ENCODE data around the gene PAK5. TPM values are rescaled to one million over a fixed set of nuclear protein-coding genes. Genes with fewer than 3 reads are reported as not detected.

Gene PAK5
- total and polyA plus RNA-seq, 9 of the 15 experiments (the other 6 are each of a cell fraction or from before 2014, with no cell fraction given), result not detected

DNA sequence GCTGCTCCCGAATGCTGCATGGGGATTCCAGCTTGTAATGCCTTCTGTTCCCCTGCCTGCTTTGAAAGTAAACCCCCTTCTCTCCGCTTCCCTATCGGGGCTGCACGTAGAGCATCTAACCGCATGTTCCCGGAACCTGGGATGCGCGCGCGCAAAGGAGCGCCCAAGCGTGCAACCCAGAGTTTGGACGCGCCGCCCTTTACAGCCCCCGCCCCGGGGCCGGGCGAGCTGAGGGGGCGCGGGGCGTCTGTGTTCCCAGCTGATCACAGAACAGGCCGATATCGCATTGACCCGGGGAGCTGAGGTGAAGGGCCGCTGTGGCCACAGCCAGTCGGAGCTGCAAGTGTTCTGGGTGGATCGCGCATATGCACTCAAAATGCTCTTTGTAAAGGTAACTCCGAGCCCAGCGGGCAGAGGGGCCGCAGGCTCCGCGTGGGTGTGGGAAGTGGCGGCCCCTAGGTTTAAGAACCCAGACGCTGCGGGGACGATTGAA, 323.1 kb downstream of the PAK5 start (continued):
- TF ChIP-seq, protein P1, sequence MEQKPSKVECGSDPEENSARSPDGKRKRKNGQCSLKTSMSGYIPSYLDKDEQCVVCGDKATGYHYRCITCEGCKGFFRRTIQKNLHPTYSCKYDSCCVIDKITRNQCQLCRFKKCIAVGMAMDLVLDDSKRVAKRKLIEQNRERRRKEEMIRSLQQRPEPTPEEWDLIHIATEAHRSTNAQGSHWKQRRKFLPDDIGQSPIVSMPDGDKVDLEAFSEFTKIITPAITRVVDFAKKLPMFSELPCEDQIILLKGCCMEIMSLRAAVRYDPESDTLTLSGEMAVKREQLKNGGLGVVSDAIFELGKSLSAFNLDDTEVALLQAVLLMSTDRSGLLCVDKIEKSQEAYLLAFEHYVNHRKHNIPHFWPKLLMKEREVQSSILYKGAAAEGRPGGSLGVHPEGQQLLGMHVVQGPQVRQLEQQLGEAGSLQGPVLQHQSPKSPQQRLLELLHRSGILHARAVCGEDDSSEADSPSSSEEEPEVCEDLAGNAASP (IDR thresholded peaks at IDR 0.05), result no peak

DNA sequence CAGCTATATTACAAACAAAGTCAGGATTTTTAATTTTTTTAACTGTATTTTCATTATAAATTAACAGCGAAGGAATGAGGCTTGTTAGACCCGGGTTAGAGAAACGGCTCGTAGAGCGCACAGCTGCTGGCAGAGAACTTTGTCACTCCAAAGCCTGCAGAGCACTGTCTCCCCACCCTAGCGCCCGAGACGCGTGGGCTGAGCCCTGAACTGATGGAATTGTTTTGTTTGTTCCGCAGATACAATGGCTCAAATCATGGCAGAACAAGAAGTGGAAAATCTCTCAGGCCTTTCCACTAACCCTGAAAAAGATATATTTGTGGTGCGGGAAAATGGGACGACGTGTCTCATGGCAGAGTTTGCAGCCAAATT, 323.7 kb downstream of the PAK5 start:
- FAIRE-seq (no peak), DNase-seq (ENCODE audit: extremely low read depth in 1 of 4, low spot score in 3 of 4) (no peak), ATAC-seq (no peak)
- Histone ChIP-seq H3K9me3 (replicated peaks; ENCODE audit: control insufficient read depth, insufficient read depth, low read depth, low read length) (no peaks in the 10 kb centered on the region), H3K4me2 (ENCODE audit: insufficient read depth, low read length) (no peak overlapping the region), H3K27me3 (ENCODE audit: control insufficient read depth in 2 of 2, insufficient read depth in 2 of 2, low read length in 2 of 2) (no peaks in the 10 kb centered on the region; a peak in 1 of 5 replicates), H3K79me2 (ENCODE audit: control insufficient read depth, insufficient read depth, low read length) (no peaks in the 10 kb centered on the region), H3K36me3 (ENCODE audit: control insufficient read depth, insufficient read depth, low read length) (no peaks in the 10 kb centered on the region), H3K9me1 (ENCODE audit: control insufficient read depth, insufficient read depth, low read length) (no peaks in the 10 kb centered on the region), H3K4me3 (no peak overlapping the region), H3K4me1 (replicated peaks in 1 of 2; ENCODE audit: control insufficient read depth in 2 of 2, insufficient read depth in 2 of 2, low read length in 2 of 2) (no peaks in the 10 kb centered on the region), H4K20me1 (replicated peaks; ENCODE audit: control insufficient read depth, insufficient read depth, low read length) (no peaks in the 10 kb centered on the region), H3K9ac (ENCODE audit: insufficient read depth in 1 of 2, low read depth in 2 of 2, low read length in 2 of 2) (no peak overlapping the region), H2AFZ (ENCODE audit: low read depth, low read length) (no peak overlapping the region), H3K27ac (ENCODE audit: extremely low read depth, low read depth, low read length) (no peak overlapping the region)
- BruUV-seq (replicated peaks), result no TSS peak
- ChIA-PET CTCF (ENCODE audit: low intra/inter-chr PET ratio) (no interaction called here), POLR2A (interaction anchor here (1.3 kb wide), 1 partner anchor 15 kb away, joined by 3 read pairs; no protein-coding TSS in a partner anchor)
- intact Hi-C loops (cut with micrococcal nuclease), result no loop called here
- under 1% methylated on average over 13 of the region's 13 CpGs for WGBS (ENCODE audit: insufficient coverage, low coverage, missing lambda C conversion rate)
- in situ Hi-C loops (cut with MboI), result no loop called here
- TF ChIP-seq, protein P2, sequence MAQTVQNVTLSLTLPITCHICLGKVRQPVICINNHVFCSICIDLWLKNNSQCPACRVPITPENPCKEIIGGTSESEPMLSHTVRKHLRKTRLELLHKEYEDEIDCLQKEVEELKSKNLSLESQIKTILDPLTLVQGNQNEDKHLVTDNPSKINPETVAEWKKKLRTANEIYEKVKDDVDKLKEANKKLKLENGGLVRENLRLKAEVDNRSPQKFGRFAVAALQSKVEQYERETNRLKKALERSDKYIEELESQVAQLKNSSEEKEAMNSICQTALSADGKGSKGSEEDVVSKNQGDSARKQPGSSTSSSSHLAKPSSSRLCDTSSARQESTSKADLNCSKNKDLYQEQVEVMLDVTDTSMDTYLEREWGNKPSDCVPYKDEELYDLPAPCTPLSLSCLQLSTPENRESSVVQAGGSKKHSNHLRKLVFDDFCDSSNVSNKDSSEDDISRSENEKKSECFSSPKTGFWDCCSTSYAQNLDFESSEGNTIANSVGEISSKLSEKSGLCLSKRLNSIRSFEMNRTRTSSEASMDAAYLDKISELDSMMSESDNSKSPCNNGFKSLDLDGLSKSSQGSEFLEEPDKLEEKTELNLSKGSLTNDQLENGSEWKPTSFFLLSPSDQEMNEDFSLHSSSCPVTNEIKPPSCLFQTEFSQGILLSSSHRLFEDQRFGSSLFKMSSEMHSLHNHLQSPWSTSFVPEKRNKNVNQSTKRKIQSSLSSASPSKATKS (CRISPR knock-in tag; IDR thresholded peaks at IDR 0.05), result no peak
- TF ChIP-seq ZNF217 (CRISPR knock-in tag; IDR thresholded peaks at IDR 0.05) (no peak), CBFA2T3 (IDR thresholded peaks at IDR 0.05) (no peak)
- TF ChIP-seq, protein P3, sequence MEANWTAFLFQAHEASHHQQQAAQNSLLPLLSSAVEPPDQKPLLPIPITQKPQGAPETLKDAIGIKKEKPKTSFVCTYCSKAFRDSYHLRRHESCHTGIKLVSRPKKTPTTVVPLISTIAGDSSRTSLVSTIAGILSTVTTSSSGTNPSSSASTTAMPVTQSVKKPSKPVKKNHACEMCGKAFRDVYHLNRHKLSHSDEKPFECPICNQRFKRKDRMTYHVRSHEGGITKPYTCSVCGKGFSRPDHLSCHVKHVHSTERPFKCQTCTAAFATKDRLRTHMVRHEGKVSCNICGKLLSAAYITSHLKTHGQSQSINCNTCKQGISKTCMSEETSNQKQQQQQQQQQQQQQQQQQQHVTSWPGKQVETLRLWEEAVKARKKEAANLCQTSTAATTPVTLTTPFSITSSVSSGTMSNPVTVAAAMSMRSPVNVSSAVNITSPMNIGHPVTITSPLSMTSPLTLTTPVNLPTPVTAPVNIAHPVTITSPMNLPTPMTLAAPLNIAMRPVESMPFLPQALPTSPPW (CRISPR knock-in tag; IDR thresholded peaks at IDR 0.05), result no peak
